IPS-11a (cell line): ENCODE data around the gene DGKQ.

Experiments used
- H3K4me3 ChIP-seq: one replicate; pipeline ENCODE4 v1.5.1; 2013; ENCODE audit warnings: low read depth, low read length, control low read depth

Gene DGKQ

DNA sequence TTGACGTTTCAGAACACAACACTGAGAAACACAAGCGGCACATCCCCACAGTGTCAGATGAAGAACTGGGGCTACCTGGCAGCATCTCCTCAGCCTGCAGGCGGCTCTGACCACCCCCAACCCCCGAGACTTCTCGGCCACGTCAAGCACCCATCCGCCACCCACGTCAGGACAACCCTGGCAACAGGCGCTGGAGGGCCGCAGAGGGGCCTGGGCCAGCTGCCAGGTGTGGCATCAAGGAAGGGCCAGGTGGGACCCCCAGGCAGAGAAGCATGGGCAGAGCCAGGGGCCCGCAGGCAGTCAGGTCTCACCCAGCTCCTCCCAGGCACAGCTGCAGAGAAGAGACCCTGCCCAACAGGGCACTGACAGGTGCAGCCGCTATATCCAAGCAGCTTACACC lies 63.5 kb downstream of the DGKQ start:
- no peak overlapping the region for H3K4me3 ChIP-seq

DNA sequence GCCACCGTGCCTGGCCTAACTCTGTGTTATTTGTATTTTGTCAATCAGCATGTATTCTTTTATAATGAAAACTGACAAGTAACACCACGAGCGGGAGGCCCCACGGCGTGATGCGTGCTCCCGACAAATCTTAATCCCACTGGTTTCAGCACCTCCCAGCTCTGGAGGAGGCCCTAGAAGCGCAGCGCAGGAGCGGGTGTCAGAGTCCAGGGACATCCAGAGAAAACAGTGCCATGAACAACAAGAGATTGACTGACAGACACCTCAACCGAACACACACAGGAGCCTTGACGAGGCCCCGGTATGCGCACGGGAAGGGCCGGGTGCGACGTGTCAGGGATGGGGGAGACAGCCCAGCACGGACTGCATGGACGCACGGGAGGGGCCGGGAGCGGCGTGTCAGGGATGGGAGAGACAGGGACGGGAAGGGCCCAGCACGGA lies 64.2 kb downstream of the DGKQ start:
- H3K4me3 ChIP-seq = no peak overlapping the region
